Left ventricle myocardium superior (tissue), 1 donor: Measurements from ENCODE around the gene DLG2. TPM values are rescaled to one million over a fixed set of nuclear protein-coding genes. Genes with fewer than 3 reads are reported as not detected.

Experiments
- ATAC-seq: fragments of 200-7000 bp; cut with Tn5 transposase; one replicate; pipeline ENCODE4 v1.9.1; 2020; ENCODE audit warnings: mild to moderate bottlenecking, moderate library complexity
- DNase-seq: peaks from one replicate; pipeline ENCODE4 v3.0.0-alpha.2; 2020
- intact Hi-C: fragments of 100-400 bp; cut with micrococcal nuclease; formaldehyde crosslinking; loops from one replicate; pipeline ENCODE4 v1.11.0; 2022
- total RNA-seq: library from RNA; stranded (reverse); fragmentation: NEBNext Ultra II Directional; extraction: Animal tissue kit (Norgen Biotek cat#: 25700); gene quantifications from one replicate; pipeline ENCODE4 v1.2.1, GENCODE V29; 2021
- donor health status: DM: no; HTN: yes; CAD: no; lungs with severe emphysema.

The DLG2 gene
- total RNA-seq, 1 donor from 2014 or later, result 5.7 TPM

DNA sequence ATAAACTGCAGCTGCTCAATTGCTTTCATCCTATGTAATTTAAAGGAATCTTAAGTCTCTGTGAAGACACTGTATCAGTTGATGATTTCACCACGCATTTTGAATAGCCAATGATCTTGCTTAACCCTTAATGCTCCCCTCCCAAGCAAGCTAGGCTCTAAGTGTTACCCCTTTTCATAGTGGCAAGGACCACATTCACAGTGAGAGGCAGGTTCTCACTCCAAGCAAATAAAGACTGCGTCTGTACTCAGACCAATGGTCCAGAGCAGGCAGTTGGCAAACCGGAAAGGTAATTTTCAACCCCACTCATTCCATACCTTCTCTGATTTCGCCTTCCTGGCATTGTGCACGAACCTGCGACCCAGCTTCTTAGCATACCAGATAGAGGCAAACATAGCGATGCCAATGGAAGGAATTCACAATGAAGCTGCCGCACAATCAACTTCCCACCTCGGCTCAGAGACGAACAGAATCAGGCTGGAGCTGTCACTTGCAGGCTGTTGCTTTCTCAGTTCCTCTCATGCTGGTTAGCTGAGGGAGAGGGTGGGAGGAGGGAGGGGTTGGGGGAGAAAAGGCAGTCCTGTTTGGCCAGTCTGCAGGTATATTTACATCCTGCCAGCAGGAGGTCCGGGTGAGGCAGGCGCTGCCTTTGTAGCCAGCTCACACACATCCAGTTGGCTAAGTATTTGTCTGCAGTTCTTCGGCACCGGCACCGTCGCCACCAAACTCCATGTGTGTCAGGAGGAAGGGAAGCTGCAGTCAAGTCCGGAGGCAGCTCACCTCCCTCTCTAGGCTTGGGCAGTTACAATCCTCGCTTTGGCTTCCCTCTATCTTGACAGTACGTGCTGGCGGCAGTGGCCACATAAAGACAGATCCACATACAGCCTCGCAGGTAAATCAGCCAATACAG is 1189.8 kb downstream of the DLG2 start:
- peak; percentile 64 for ATAC-seq
- intact Hi-C loops, result no loop called here
- DNase-seq, result peak; percentile 28

DNA sequence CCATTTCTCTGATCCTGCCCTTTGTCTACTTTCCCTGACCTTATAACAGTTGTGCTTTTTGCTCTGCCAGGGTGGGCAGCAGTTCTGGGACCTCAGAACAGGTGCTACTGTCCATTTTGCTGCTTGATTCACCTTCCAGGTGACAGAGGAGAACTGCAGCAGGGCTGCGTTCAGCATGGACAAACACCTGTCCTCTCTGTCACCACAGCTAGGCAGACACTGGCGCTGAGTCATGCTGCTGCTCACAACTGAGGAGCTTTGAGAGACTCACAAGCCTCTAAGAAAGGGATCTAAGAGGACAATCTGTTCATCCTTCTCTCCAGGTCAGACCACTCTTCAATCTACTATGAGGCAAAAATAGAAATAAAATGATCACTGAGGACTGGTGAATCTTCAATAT is 1196.5 kb downstream of the DLG2 start:
- DNase-seq (no peak), ATAC-seq (no peak)
- intact Hi-C loops, result no loop called here

DNA sequence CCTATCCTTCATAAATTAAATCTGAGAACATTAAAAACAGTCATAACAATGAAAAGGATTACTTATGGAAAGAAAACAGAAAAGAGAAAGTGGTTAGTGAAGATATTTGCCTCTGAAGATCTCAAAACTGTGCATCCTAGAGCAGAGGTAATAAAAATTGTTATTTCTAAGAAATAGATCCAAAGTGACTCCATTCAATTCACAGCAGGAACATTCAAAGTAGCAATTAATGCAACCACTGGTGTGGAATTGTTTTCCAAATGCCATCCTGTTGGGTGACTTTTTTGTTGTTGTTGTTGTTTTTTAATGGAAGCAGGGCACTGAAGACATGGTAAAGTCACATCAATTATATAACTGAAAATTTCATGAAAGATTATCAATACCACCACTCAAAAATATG is 1201.5 kb downstream of the DLG2 start:
- DNase-seq, result no peak
- intact Hi-C loops, result no loop called here
- ATAC-seq, result no peak

DNA sequence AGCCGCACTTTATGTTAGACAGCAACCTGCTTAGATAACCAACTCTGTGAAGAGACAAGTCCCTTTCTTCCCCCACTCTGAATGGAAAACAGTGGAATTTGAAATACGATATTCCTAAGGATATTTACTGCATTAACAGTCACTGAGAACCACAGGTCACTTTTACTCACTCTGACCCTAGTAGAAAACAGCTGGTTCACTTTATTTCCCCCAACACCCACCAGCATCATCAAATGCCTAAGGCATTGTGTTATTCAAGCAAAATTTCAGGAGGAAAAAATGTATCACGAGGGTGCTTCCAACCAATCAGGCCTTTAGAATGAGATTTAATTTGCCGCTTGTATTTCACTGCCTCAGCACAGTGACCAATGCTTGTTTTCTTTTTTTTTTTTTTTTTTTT is 1206.9 kb downstream of the DLG2 start:
- DNase-seq (no peak), ATAC-seq (no peak)
- intact Hi-C loops, result no loop called here

DNA sequence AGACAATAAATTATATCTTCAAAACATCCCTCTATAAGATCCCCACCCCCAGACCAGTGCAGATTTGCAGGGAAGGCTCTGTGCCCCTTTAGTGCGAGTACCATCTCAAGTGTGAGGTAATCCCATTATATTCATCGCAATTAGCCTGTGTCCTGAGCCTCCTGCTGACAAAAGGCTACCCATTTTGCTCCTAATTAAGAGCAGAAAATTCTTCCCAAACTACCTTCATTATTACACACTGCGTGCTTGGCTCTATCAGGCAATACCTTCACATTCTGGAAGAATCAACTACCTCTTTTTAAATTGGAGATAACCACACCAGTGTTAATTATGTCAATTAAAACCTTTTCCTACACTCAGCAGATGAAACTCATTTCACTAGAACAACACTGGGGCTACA is 1207.5 kb downstream of the DLG2 start:
- no peak for DNase-seq
- ATAC-seq, result no peak
- intact Hi-C loops, result no loop called here

DNA sequence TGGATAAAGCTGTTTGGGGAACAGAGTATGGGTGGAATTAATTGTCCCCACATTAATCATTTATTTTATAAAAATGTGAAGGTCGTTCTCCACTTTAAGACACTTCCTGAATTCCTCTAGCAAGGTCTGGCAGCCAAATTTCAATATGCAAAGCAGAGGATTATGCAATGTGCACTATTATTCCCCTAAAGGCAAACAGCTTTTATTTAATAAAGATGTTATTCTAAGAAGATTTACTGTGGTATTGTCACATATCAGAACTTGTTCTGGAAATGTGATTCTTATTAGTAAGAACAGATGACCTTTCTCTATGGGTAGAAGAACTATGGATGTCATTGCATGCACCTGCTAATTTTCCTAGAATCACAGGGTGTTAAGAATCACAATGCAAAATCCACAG is 1212.2 kb downstream of the DLG2 start:
- DNase-seq (no peak), ATAC-seq (no peak)
- intact Hi-C loops, result no loop called here

GRCh38 chr11:84413549-84413948 is 1213.6 kb downstream of the DLG2 start:
- ATAC-seq (no peak), DNase-seq (no peak)
- intact Hi-C loops, result no loop called here

- intact Hi-C loops, result no loop called here
- ATAC-seq, result no peak
- DNase-seq, result no peak
Observed at GRCh38 chr11:84412862-84413261, 1214.3 kb downstream of the DLG2 start.

DNA sequence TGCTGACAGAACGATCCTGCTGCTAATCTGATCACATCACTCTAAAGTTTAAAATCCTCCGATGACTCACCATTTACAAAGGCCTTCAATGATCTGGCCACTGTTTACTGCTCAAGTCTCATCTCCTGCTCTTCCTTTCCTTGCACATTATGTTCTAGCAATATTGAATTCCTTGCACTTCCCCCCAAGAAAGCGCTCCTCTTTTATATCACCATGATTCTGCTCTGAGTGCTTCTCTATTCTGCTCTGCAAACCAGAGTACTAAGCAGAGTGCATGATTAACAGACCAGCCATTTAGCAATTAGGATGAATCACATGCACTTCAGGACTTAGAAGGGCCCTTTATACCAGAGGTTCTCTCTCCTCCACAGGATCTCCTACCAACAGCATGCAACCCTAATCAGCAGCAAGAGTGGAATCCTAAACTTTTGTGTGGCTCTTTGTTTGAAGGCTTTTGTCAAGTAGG is 1218.2 kb downstream of the DLG2 start:
- no peak for DNase-seq
- ATAC-seq, result no peak
- intact Hi-C loops, result no loop called here

DNA sequence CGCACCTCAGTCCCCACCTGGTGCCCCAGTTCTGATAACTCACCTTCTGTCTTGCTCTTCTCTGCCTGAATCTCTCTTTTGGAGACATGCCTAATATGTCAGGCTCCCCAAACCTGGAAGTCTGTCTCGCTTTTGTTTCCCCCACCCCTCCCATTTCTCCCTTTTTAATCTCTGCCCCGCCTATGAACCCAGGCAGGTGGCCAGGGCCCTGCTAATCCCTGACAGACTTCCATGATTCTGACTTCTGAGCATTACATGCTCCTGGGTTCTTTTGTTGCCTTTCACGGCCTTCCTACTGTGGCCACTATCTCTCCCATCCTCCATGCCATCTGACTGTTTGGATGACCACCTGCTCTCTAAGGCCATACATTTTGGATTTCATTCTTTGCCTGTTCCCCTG is 1220.1 kb downstream of the DLG2 start:
- no peak for DNase-seq
- intact Hi-C loops, result no loop called here
- ATAC-seq, result no peak

DNA sequence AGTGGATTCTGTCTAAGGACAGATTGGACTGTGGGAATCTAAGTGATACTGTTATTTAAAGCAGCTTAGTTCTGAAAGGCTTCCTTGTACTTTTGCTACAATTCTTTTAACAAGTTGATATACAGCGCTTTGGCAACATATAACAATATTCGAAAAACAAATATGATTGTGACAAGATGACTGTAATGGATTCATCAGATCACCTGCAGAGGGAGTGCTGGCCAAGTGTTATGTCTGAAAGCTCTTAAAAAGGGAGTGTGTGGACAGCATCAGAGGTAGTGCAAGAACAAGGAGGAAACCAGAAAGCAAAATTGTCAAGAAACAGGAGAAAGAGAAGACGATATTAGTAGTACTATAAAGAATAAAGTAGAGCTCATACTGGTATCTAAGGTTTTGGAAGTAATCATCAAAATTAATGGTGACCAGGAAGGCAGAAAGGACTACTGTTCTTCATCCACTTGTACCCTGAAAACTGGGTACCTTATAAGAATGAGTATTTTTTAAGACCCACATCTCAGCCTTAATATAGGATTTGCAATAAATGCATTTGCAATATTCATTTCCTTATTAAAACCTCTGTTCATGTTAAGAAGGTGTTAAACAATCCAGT is 1229.0 kb downstream of the DLG2 start:
- no peak for DNase-seq
- intact Hi-C loops, result no loop called here
- ATAC-seq, result no peak

GRCh38 chr11:84396521-84396920 is 1230.6 kb downstream of the DLG2 start:
- intact Hi-C loops, result no loop called here
- DNase-seq (no peak), ATAC-seq (no peak)

DNA sequence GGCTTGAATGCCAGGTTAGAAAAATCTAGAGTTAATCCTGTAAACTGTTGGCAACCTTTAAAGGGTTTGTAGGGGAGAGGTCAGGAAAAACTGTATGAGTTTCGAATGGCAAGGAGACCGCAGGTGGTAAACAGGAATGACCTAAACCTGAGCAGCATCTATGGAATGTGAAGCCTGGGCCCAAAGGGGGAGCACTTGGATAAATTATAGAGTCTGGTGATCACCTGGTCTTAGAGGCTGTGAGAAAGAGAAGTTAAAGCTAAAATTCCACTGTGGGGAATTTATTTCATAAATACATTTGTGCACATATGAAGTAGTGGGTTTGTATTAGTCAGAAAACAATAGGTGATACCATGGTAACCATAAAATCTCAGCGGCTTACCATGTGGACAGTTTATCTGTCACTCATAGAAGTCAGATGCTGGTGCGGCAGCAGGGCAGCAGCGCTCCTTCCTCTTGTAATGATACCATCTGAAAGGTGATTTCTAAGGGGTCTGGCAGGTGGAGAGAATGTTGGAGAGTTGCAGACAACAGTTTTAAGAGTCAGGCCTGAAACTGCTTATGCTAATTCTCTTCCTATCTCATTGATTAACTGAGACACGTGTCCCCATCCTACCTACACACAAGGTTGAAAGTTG is 1236.6 kb downstream of the DLG2 start:
- no peak for DNase-seq
- intact Hi-C loops, result no loop called here
- no peak for ATAC-seq

DNA sequence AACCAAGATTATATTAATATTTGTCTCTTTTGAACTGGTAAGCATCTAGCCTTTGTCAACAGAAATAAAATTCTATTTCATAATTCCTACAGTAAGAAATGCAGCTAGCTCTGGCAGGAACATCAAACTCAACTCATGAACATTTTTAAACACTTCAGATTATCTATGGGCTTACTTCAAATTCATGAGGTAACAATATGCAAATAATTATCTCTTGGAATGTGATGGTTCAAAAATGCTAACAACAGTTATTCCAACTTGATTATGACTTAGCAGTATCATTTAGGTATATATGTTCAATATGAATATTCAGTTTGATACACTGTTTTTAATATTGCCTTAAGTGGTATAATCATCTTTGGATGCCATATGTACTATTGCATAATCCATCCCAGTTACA is 1237.4 kb downstream of the DLG2 start:
- ATAC-seq (no peak), DNase-seq (no peak)
- intact Hi-C loops, result loop anchor here (10.0 kb wide), 1 partner anchor 555 kb away; no protein-coding TSS in a partner anchor

DNA sequence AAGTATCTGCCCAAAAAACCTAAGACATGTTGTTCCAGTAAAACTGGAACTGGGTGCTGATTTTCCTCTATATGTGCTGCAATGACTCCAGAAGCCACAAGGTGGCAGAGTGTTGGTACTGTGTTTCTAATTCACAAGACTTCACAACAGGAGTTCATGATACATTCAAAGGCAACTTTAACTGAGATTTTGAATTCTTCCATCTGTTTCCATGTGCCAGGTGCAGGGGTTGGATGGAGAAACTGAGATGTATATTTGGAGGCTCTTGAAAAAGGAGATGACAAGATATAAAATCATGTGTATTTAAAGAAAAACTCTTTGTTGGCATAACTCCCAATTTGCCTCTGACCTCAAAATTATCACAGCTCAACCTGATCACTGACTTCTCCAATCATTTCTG is 1242.4 kb downstream of the DLG2 start:
- peak; percentile 22 for DNase-seq
- intact Hi-C loops, result loop anchor here (10.0 kb wide), 1 partner anchor 550 kb away; no protein-coding TSS in a partner anchor
- ATAC-seq, result no peak

DNA sequence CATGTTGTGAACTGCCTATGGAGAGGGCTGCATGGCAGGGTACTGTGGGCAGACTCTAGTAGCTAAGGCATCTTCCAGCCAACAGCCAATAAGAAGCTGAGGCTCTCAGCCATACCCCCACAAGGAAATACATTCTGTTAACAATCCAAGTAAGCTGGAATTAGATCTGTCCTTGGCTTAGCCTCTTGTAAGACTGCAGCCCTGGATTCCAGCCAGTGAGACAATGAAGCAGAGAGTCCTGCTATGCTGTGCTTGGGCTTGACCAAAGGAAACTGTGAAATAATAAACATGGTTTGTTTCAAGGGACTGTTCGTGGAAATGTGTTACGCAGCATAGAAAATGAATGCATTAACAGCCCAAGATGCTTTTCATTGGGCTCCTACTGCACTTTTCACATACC is 1243.6 kb downstream of the DLG2 start:
- intact Hi-C loops, result loop anchor here (10.0 kb wide), 1 partner anchor 549 kb away; no protein-coding TSS in a partner anchor
- DNase-seq (no peak), ATAC-seq (no peak)

- ATAC-seq, result no peak
- intact Hi-C loops, result loop anchor here (10.0 kb wide), 1 partner anchor 547 kb away; no protein-coding TSS in a partner anchor
- DNase-seq, result no peak
Observed at GRCh38 chr11:84381666-84382065, 1245.5 kb downstream of the DLG2 start.

DNA sequence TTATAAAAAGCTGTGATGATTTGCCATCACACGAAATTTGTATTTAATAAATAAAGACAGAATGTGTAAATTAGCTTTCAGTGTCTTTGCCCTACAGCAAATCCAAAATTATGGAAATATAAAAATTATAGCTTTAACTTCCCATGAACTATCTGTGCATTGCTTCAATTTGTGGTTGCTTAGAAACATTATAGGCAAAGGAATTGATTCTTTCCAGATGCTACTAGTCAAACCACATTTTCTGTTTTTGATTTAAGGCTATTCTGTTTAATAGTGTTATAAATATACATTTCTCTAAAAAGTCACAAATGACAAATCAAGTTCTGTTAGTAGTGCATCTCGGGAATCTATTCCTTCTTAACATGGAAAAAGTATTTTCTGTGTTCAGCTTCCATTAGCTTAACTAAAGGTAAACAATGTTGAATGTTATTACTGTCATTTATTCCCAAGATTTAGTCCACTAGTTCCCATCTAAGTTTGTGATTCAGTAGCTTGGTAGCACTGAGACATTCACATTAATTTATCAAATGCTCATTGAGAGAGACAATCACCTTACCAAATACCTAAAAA is 1254.7 kb downstream of the DLG2 start:
- intact Hi-C loops, result no loop called here
- DNase-seq (no peak), ATAC-seq (no peak)

- ATAC-seq, result no peak
- no peak for DNase-seq
- intact Hi-C loops, result no loop called here
Observed at GRCh38 chr11:84358034-84358433, 1269.1 kb downstream of the DLG2 start.

DNA sequence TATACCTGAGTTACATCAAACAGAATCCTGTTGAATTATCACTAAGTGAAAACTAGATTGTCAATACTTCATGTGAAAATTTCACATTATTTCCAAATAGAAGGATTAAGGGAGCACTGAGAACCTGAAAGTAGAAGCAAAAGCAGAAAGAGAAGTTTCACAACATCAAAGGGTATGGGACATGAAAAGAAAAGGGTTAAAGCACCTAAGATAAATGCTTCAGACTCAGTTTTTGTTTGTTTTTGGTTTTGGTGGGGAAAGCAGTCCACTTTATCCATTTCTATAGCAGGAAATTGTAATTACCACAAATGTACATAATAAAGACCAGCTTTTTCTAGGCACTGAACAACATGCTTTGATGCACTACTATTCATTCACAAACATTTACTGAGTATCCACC is 1271.2 kb downstream of the DLG2 start:
- no peak for ATAC-seq
- intact Hi-C loops, result no loop called here
- no peak for DNase-seq
